Measurements from ENCODE around the gene TNNT1. TPM values are rescaled to one million over a fixed set of nuclear protein-coding genes. Genes with fewer than 3 reads are reported as not detected.

The TNNT1 gene
- total RNA-seq, 2 donors from 2014 or later = 22.9 to 66.7 TPM

- Histone ChIP-seq H3K9me3 (ENCODE audit: control insufficient read depth, low read length) (no peaks in the 10 kb centered on the region), H3K36me3 (ENCODE audit: control insufficient read depth, insufficient read depth, low read length) (no peaks in the 10 kb centered on the region), H3K9ac (ENCODE audit: extremely low read depth, low read length, poor library complexity, severe bottlenecking) (peak overlapping the region; percentile 49), H3K27me3 (ENCODE audit: control insufficient read depth, insufficient read depth, low read length, poor library complexity, severe bottlenecking) (no peaks in the 10 kb centered on the region), H3K4me3 (ENCODE audit: low read length) (peak overlapping the region; percentile 83), H3K4me1 (ENCODE audit: control insufficient read depth, insufficient read depth, low read length) (no peaks in the 10 kb centered on the region), H3K27ac (ENCODE audit: low read depth, low read length) (no peak overlapping the region)
- no peak for TF ChIP-seq CTCF (conservative IDR thresholded peaks at IDR 0.05)
- Mint-ChIP-seq H3K27me3 (ENCODE audit: insufficient read depth) (peaks cover 24% of the 10 kb centered on the region), H3K36me3 (ENCODE audit: low read depth) (no peaks in the 10 kb centered on the region), H3K9me3 (no peaks in the 10 kb centered on the region), H3K4me1 (peaks cover 18% of the 10 kb centered on the region), H3K4me3 (peak overlapping the region; percentile 87), H3K27ac (peak overlapping the region; percentile 96)
- 18% methylated on average over 29 to 44 of the region's 44 CpGs for WGBS, 2 experiments (ENCODE audit: insufficient coverage in 1 of 2, insufficient read length in 1 of 2)
- DNase-seq = peak; percentile 99
Measured at GRCh38 chr19:55117663-55118391, 31.2 kb downstream of the TNNT1 start.

- no peaks in the 10 kb centered on the region for H3K9me3 ChIP-seq (ENCODE audit: control insufficient read depth, low read length)
- peak within 1 kb of the TSS; percentile 86 for H3K4me3 ChIP-seq (ENCODE audit: low read length)
- Mint-ChIP-seq H3K36me3 (ENCODE audit: low read depth) (no peaks in the 10 kb centered on the region), H3K27me3 (ENCODE audit: insufficient read depth) (peaks cover 20% of the 10 kb centered on the region), H3K27ac (peak within 1 kb of the TSS; percentile 96), H3K4me1 (peaks cover 18% of the 10 kb centered on the region), H3K4me3 (peak within 1 kb of the TSS; percentile 87), H3K9me3 (no peaks in the 10 kb centered on the region)
- TF ChIP-seq CTCF (conservative IDR thresholded peaks at IDR 0.05) = no peak
- H3K27ac ChIP-seq (ENCODE audit: low read depth, low read length) = peak within 1 kb of the TSS; percentile 42
- WGBS, 2 experiments (ENCODE audit: insufficient coverage in 1 of 2, insufficient read length in 1 of 2) = 0 to 5% methylated on average over 25 to 97 of the region's 97 CpGs
- peak within 1 kb of the TSS; percentile 51 for H3K9ac ChIP-seq (ENCODE audit: extremely low read depth, low read length, poor library complexity, severe bottlenecking)
- peaks cover 4% of the 10 kb centered on the region for H3K36me3 ChIP-seq (ENCODE audit: control insufficient read depth, insufficient read depth, low read length)
- H3K4me1 ChIP-seq (ENCODE audit: control insufficient read depth, insufficient read depth, low read length) = no peaks in the 10 kb centered on the region
- DNase-seq = peak; percentile 69
- H3K27me3 ChIP-seq (ENCODE audit: control insufficient read depth, insufficient read depth, low read length, poor library complexity, severe bottlenecking) = no peaks in the 10 kb centered on the region
Measured at GRCh38 chr19:55116859-55117662, 31.9 kb downstream of the TNNT1 start, which contains the start of gene PPP1R12C. TSS of gene PPP1R12C (minus strand) at chr19:55117637. CDS start at chr19:55117543, 94 bp downstream.

- H3K27ac ChIP-seq (ENCODE audit: low read depth, low read length) = peak overlapping the region; percentile 42
- peaks cover 13% of the 10 kb centered on the region for H3K27me3 Mint-ChIP-seq (ENCODE audit: insufficient read depth)
- peaks cover 4% of the 10 kb centered on the region for H3K36me3 ChIP-seq (ENCODE audit: control insufficient read depth, insufficient read depth, low read length)
- WGBS, 2 experiments (ENCODE audit: insufficient coverage in 1 of 2, insufficient read length in 1 of 2) = 7 to 11% methylated on average over 16 to 25 of the region's 25 CpGs
- no peaks in the 10 kb centered on the region for H3K4me1 ChIP-seq (ENCODE audit: control insufficient read depth, insufficient read depth, low read length)
- peak overlapping the region; percentile 51 for H3K9ac ChIP-seq (ENCODE audit: extremely low read depth, low read length, poor library complexity, severe bottlenecking)
- no peaks in the 10 kb centered on the region for H3K9me3 ChIP-seq (ENCODE audit: control insufficient read depth, low read length)
- peak overlapping the region; percentile 93 for H3K27ac Mint-ChIP-seq
- peak overlapping the region; percentile 86 for H3K4me3 ChIP-seq (ENCODE audit: low read length)
- no peaks in the 10 kb centered on the region for H3K27me3 ChIP-seq (ENCODE audit: control insufficient read depth, insufficient read depth, low read length, poor library complexity, severe bottlenecking)
- H3K4me3 Mint-ChIP-seq = peak overlapping the region; percentile 87
- H3K4me1 Mint-ChIP-seq = peaks cover 18% of the 10 kb centered on the region
- peak; percentile 74 for DNase-seq
- TF ChIP-seq CTCF (conservative IDR thresholded peaks at IDR 0.05) = no peak
- no peaks in the 10 kb centered on the region for H3K9me3 Mint-ChIP-seq
- no peaks in the 10 kb centered on the region for H3K36me3 Mint-ChIP-seq (ENCODE audit: low read depth)
Measured at GRCh38 chr19:55116232-55116858, 32.7 kb downstream of the TNNT1 start.

Measured in endodermal cell (in vitro differentiated cells).